Lower lobe of right lung (tissue), 2 donors: ENCODE results near the gene MEF2A. TPM values are rescaled to one million over a fixed set of nuclear protein-coding genes. Genes with fewer than 3 reads are reported as not detected.
A peak's percentile ranks its signal among the peaks of the same experiment; 100 is the strongest.

Experiments used
- ATAC-seq, 2 donors: fragments of 200-7000 bp; cut with Tn5 transposase; one replicate each; pipeline ENCODE4 v1.9.1; 2020 to 2022; ENCODE audit warnings: mild to moderate bottlenecking in 2 of 2, moderate library complexity in 2 of 2
- DNase-seq: peaks from one replicate; pipeline ENCODE4 v3.0.0-alpha.2; 2020
- H3K27ac ChIP-seq: fragments of 200-600 bp; one replicate; pipeline ENCODE4 v1.8.0; 2022
- H3K27me3 ChIP-seq: fragments of 200-600 bp; one replicate; pipeline ENCODE4 v1.8.0; 2022; ENCODE audit warnings: low read depth
- H3K36me3 ChIP-seq: fragments of 200-600 bp; one replicate; pipeline ENCODE4 v1.8.0; 2022; ENCODE audit warnings: mild to moderate bottlenecking
- H3K4me1 ChIP-seq: fragments of 200-600 bp; one replicate; pipeline ENCODE4 v1.8.0; 2022
- H3K4me3 ChIP-seq: fragments of 200-600 bp; one replicate; pipeline ENCODE4 v1.8.0; 2022; ENCODE audit warnings: mild to moderate bottlenecking
- H3K9me3 ChIP-seq: fragments of 200-600 bp; one replicate; pipeline ENCODE4 v1.8.0; 2022
- intact Hi-C: fragments of 100-400 bp; cut with DNase I; formaldehyde crosslinking; loops from one replicate; pipeline ENCODE4 v1.11.0; 2022
- total RNA-seq: library from RNA; stranded (reverse); fragmentation: NEBNext Ultra II Directional; extraction: Animal tissue kit (Norgen Biotek cat#: 25700); gene quantifications from one replicate; pipeline ENCODE4 v1.2.1, GENCODE V29; 2021
- TF ChIP-seq, protein P1 (sequence below): fragments of 200-600 bp; IDR thresholded peaks from one replicate; pipeline ENCODE4 v1.8.0; 2022; ENCODE audit warnings: antibody characterized with exemption, mild to moderate bottlenecking
- donor health status: DM: no; HTN: yes; CAD: no; lungs with severe emphysema.

The MEF2A gene
- total RNA-seq, 1 donor from 2014 or later: 80.1 TPM

- Histone ChIP-seq H3K4me1 (peaks cover 21% of the 10 kb centered on the region), H3K27ac (no peak overlapping the region), H3K36me3 (no peaks in the 10 kb centered on the region), H3K27me3 (no peaks in the 10 kb centered on the region), H3K9me3 (no peaks in the 10 kb centered on the region), H3K4me3 (no peak overlapping the region)
- ATAC-seq: no peak
- intact Hi-C loops: no loop called here
- no peak for DNase-seq
- TF ChIP-seq, protein P1, sequence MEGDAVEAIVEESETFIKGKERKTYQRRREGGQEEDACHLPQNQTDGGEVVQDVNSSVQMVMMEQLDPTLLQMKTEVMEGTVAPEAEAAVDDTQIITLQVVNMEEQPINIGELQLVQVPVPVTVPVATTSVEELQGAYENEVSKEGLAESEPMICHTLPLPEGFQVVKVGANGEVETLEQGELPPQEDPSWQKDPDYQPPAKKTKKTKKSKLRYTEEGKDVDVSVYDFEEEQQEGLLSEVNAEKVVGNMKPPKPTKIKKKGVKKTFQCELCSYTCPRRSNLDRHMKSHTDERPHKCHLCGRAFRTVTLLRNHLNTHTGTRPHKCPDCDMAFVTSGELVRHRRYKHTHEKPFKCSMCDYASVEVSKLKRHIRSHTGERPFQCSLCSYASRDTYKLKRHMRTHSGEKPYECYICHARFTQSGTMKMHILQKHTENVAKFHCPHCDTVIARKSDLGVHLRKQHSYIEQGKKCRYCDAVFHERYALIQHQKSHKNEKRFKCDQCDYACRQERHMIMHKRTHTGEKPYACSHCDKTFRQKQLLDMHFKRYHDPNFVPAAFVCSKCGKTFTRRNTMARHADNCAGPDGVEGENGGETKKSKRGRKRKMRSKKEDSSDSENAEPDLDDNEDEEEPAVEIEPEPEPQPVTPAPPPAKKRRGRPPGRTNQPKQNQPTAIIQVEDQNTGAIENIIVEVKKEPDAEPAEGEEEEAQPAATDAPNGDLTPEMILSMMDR: no peak
Measured at GRCh38 chr15:99605990-99606389, 40.2 kb downstream of the MEF2A start.

- Histone ChIP-seq H3K4me3 (no peak overlapping the region), H3K9me3 (no peaks in the 10 kb centered on the region), H3K4me1 (peaks cover 21% of the 10 kb centered on the region), H3K27ac (no peak overlapping the region), H3K27me3 (no peaks in the 10 kb centered on the region), H3K36me3 (no peaks in the 10 kb centered on the region)
- ATAC-seq (no peak), DNase-seq (no peak)
- TF ChIP-seq, protein P1: no peak
- intact Hi-C loops: no loop called here
Measured at GRCh38 chr15:99606646-99607045, 40.9 kb downstream of the MEF2A start.

GRCh38 chr15:99613481-99613880 lies 47.7 kb downstream of the MEF2A start:
- ATAC-seq: no peak
- no peak overlapping the region for H3K4me3 ChIP-seq
- TF ChIP-seq, protein P1: no peak
- H3K9me3 ChIP-seq: no peaks in the 10 kb centered on the region
- H3K27ac ChIP-seq: peak overlapping the region; percentile 78
- H3K27me3 ChIP-seq: no peaks in the 10 kb centered on the region
- intact Hi-C loops: no loop called here
- no peak for DNase-seq
- H3K4me1 ChIP-seq: peaks cover 42% of the 10 kb centered on the region
- no peaks in the 10 kb centered on the region for H3K36me3 ChIP-seq

- ATAC-seq: peak; percentile 82 to 85
- H3K27ac ChIP-seq: peak overlapping the region; percentile 78
- no peak overlapping the region for H3K4me3 ChIP-seq
- peak; percentile 56 for DNase-seq
- H3K36me3 ChIP-seq: no peaks in the 10 kb centered on the region
- H3K9me3 ChIP-seq: no peaks in the 10 kb centered on the region
- H3K27me3 ChIP-seq: no peaks in the 10 kb centered on the region
- TF ChIP-seq, protein P1: no peak
- intact Hi-C loops: no loop called here
- peaks cover 46% of the 10 kb centered on the region for H3K4me1 ChIP-seq
Measured at GRCh38 chr15:99613887-99614647, 48.3 kb downstream of the MEF2A start.

DNA sequence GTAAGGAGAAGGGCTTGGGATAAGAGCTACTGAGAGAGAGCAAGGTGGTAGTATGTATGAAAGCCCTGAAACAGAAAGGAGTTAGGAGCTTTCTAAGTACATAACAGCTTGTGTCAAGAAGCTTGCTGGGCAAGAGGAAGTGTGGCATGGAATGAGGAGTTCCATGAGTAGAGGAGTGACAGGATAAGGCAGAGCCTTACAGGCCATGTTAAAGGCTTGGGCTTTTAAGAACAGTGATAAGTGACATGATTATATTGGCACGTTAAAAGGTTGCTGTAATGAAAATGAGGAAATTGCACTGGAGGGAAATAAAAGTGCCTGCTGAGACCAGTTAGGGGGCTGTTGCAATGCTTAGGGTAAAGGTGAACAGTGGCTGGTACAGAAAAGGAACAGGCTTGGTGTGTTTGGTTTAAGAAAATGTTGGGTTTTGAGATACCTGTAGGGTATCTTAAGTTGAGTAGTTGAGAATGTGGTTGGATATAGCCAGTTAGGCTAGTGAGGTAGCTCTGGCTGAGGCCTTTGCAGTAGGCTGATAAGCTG lies 49.0 kb downstream of the MEF2A start:
- intact Hi-C loops: no loop called here
- Histone ChIP-seq H3K27ac (peak overlapping the region; percentile 78), H3K36me3 (no peaks in the 10 kb centered on the region), H3K27me3 (no peaks in the 10 kb centered on the region), H3K9me3 (no peaks in the 10 kb centered on the region), H3K4me1 (peaks cover 54% of the 10 kb centered on the region), H3K4me3 (no peak overlapping the region)
- peak; percentile 68 to 78 for ATAC-seq
- no peak for DNase-seq
- TF ChIP-seq, protein P1: no peak
